SIG-M5 (cell line): Measurements from ENCODE around the gene LEPR.
"Not testable (repeated sequence)": the region's sequence is repeated elsewhere in the genome, so short reads cannot be mapped to it uniquely, and the experiment has no call there.

Experiments
- DNase-seq: peaks from one replicate; lab custom pipeline; 2025; lab: John Stamatoyannopoulos, UW

LEPR gene

GRCh38 chr1:65440322-65440900, 19.9 kb downstream of the LEPR start:
- no peak for DNase-seq

DNA sequence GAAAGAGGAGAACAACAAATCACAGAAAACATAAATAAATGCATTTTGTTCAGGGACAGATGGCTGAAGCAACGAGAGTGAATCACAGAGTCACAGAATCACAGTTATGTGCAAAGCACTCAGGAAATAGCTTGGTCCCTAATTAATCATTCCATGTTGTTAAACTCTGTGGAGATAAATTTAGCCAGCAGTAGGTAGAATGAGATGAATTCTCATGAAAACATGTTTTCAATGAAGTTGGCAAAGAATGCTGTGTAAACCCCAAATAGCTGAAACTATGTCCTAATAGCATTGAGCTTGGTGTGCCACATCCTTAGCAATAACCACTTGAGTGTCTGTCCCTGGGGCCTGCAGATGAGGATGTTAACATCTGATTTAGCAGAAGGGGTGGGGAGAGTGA, 20.4 kb downstream of the LEPR start:
- DNase-seq, result no peak

GRCh38 chr1:65441464-65441863, 21.0 kb downstream of the LEPR start:
- no peak for DNase-seq

DNA sequence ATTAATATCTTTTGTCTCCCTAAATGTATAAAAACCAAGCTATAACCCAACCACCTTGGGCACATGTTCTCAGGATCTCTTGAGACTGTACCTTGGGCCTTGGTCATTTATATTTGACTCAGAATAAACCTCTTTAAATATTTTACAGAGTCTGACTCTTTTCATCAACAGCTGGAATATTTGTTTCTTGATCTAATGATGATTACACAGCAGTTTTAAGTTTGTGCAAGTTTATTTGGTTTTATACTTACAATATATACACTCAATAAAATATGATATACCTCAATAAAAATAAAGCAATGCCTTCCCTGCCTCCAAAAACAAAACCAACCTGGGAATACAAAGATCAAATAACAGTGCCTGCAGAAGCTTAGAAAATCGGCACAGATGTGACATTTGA, 22.0 kb downstream of the LEPR start:
- no peak for DNase-seq

GRCh38 chr1:65443647-65444046, 23.2 kb downstream of the LEPR start:
- DNase-seq, result no peak

GRCh38 chr1:65444128-65444640, 23.7 kb downstream of the LEPR start:
- no peak for DNase-seq

DNA sequence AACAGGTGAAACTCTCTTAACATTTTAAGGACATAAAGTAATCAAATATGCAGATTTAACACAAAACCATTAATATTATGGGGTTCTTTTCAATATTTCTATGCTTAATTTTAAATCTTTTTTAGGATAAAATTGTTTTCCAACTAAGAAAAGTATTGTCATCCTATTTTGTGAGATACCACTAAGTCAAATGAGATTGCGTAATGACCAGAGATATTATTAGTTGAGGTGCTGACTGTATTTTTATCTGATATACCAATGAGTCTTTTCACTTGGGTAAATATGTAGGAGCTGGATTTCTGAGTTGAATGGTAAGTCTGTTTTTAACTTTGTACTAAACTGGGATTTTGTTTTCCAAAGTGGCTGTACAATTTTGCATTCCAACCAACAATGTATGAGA, 25.4 kb downstream of the LEPR start:
- DNase-seq, result no peak

GRCh38 chr1:65449214-65449823, 28.9 kb downstream of the LEPR start:
- no peak for DNase-seq

- DNase-seq, result not testable (repeated sequence)
These were observed 35.2 kb downstream of the LEPR start for GRCh38 chr1:65455678-65456077.

DNA sequence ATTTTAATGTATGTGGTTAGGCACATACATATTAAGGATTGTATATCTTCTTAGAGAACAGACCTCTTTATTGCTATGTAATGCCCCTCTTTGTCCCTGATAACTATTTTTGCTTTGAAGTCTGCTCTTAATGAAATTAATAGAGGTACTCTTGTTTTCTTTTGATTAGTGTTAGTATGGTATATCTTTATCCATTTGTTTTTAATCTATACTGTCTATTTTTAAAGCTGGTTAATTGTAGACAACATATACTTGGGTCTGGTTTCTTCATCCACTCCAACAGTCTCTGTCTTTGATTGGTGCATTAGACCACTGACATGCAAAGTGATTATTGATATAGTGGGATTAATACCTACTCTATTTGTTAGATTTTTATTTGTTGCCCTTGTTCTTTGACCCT, 36.0 kb downstream of the LEPR start:
- no peak for DNase-seq

- DNase-seq, result no peak
These were observed 37.4 kb downstream of the LEPR start for GRCh38 chr1:65457868-65458267.

GRCh38 chr1:65458730-65459396, 38.4 kb downstream of the LEPR start:
- no peak for DNase-seq

- no peak for DNase-seq
These were observed 38.9 kb downstream of the LEPR start for GRCh38 chr1:65459397-65459768.

DNA sequence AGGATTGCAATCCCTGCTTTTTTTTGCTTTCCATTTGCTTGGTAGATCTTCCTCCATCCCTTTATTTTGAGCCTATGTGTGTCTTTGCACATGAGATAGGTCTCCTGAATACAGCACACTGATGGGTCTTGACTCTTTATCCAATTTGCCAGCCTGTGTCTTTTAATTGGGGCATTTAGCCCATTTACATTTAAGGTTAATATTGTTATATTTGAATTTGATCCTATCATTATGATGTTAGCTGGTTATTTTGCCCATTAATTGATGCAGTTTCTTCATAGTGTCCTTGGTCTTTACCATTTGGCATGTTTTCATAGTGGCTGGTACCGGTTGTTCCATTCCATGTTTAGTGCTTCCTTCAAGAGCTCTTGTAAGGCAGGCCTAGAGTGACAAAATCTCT, 45.4 kb downstream of the LEPR start:
- DNase-seq, result not testable (repeated sequence)

- DNase-seq, result no peak
These were observed 47.1 kb downstream of the LEPR start for GRCh38 chr1:65467536-65467935.

- no peak for DNase-seq
These were observed 48.8 kb downstream of the LEPR start for GRCh38 chr1:65469126-65469888.

- DNase-seq, result no peak
These were observed 49.4 kb downstream of the LEPR start for GRCh38 chr1:65469889-65470340.
